Naive B cell (primary cell): Measurements from ENCODE around the gene PRM2. TPM values are rescaled to one million over a fixed set of nuclear protein-coding genes. Genes with fewer than 3 reads are reported as not detected.

Experiments used
- ATAC-seq, 2 donors: fragments of 150-1000 bp; cut with Tn5 transposase; 2 replicates each; pipeline ENCODE4 v1.10.0; 2021; ENCODE audit warnings: low read depth in 2 of 2, mild to moderate bottlenecking in 2 of 2, moderate library complexity in 2 of 2
- DNase-seq: peaks from one replicate; pipeline ENCODE4 v3.0.0; 2022
- H3K27ac Mint-ChIP-seq, 6 donors: one replicate each; pipeline ENCODE4 v1.8.0; 2020 to 2022; ENCODE audit warnings: mild to moderate bottlenecking in 6 of 6, mixed read lengths in 6 of 6, moderate library complexity in 5 of 6, inconsistent platforms in 2 of 6
- H3K27me3 Mint-ChIP-seq, 3 donors: one replicate each; pipeline ENCODE4 v1.8.0; 2021 to 2022; ENCODE audit warnings: mixed read lengths in 3 of 3, mild to moderate bottlenecking in 1 of 3
- H3K36me3 Mint-ChIP-seq, 2 donors: one replicate each; pipeline ENCODE4 v1.8.0; 2020 to 2022; ENCODE audit warnings: mixed read lengths in 2 of 2, inconsistent platforms in 1 of 2, mild to moderate bottlenecking in 1 of 2
- H3K4me1 Mint-ChIP-seq, 3 donors: one replicate each; pipeline ENCODE4 v1.8.0; 2020 to 2022; ENCODE audit warnings: mixed read lengths in 3 of 3, inconsistent platforms in 1 of 3, mild to moderate bottlenecking in 1 of 3, moderate library complexity in 1 of 3
- H3K4me3 Mint-ChIP-seq, 8 donors: one replicate each; pipeline ENCODE4 v1.8.0; 2020 to 2022; ENCODE audit warnings: mild to moderate bottlenecking in 8 of 8, mixed read lengths in 8 of 8, moderate library complexity in 8 of 8, inconsistent platforms in 2 of 8
- H3K9me3 Mint-ChIP-seq, 7 donors: one replicate each; pipeline ENCODE4 v1.8.0; 2020 to 2022; ENCODE audit warnings: mixed read lengths in 7 of 7, mild to moderate bottlenecking in 5 of 7, inconsistent platforms in 2 of 7, moderate library complexity in 1 of 7
- polyA plus RNA-seq, 6 donors: library from polyadenylated mRNA; unstranded; fragments of 300-500 nt; fragmentation: Illumina TruSeq; gene quantifications; one replicate each; pipeline ENCODE4 v1.2.3, GENCODE V29; 2021; ENCODE audit warnings: low read depth in 6 of 6

PRM2 gene
- polyA plus RNA-seq, 6 donors from 2014 or later = not detected

DNA sequence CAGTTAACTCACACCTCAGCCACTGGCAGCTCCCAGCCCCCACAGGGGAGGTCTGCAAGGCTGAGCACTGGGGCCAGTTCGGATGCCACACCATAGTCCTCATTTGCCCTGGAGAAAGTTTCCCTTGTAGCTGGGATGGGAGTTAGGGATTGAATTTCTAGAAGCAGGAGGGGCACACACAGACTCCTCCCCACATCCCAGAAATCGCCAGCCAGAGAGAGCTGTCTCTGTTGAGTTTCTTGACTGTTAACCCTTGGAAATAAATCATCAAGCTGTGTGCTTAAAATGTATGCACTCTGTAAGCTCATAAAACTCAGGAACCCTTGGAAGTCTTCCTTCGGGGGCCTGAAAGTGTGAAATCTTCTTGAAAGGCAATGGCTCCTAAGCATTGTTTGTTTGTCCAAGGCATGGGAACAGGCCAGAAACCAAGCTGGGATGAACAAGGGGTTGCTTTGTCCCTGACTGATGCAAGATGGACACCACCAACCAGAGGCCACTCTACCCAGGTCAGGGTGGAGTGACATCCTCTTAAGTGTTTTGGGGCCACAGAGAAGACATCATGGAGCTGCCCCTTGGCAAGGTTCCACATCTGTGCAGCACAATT lies 2.5 kb downstream of the PRM2 start:
- ATAC-seq = no peak
- Mint-ChIP-seq H3K36me3 (no peaks in the 10 kb centered on the region), H3K4me3 (no peak overlapping the region), H3K27me3 (peaks cover 0 to 8% (median 0%) of the 10 kb centered on the region in 3 donors), H3K9me3 (peaks cover 0 to 3% (median 0%) of the 10 kb centered on the region in 7 donors), H3K4me1 (peaks cover 4 to 11% (median 5%) of the 10 kb centered on the region in 3 donors), H3K27ac (peak overlapping the region in 1 of 6 donors; percentile 54)
- no peak for DNase-seq

DNA sequence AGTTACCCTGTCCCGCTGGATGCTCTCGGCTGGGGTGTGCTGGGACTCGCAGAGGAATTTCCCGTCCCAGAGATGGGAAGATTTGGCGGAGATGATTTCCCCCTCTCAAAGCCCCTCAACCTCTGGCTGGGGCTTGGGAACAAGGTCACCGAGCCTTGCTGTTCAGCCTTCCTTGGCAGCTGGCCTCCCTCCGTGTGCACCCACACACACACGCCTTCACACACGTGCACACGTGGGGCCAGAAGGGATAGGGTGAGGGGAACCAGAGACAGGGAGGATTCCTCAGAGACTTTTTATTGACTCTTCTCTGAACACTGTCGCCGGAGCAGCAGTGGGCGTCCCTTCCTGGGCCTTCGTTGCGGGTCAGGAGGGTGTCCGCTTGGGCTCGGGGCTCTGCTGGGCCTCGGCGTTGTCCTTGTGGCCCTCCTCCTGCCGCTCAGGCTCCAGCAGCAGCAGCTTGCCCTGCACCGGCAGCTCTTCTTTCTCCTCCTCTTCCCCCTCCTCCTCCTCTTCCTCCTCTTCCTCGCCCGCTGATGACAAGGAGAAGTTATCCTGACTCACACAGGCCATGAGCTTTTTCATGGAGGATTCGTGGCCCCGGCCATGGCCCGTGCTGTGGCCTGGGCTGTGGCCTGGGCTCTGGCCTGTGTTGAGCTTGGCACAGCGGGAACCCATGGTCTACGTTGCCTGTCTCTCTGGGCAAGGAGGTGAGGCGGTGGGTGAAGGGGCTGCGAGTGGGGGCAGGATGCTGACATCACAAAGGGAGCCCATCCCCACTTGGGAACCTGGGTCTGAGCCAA lies 3.2 kb downstream of the PRM2 start, which contains the start of gene PRM3:
Gene PRM3, minus strand, starts transcription at position 709 of the 800 bp plus-strand sequence. Its CDS starts 34 bp downstream, at position 675.
- Mint-ChIP-seq H3K27ac (peak within 1 kb of the TSS in 1 of 6 donors; percentile 54), H3K9me3 (peaks cover 0 to 4% (median 0%) of the 10 kb centered on the region in 7 donors), H3K27me3 (peaks cover 0 to 8% (median 0%) of the 10 kb centered on the region in 3 donors), H3K4me1 (peaks cover 0 to 5% (median 4%) of the 10 kb centered on the region in 3 donors), H3K36me3 (no peaks in the 10 kb centered on the region), H3K4me3 (no peak within 1 kb of the TSS)
- ATAC-seq (no peak), DNase-seq (no peak)

DNA sequence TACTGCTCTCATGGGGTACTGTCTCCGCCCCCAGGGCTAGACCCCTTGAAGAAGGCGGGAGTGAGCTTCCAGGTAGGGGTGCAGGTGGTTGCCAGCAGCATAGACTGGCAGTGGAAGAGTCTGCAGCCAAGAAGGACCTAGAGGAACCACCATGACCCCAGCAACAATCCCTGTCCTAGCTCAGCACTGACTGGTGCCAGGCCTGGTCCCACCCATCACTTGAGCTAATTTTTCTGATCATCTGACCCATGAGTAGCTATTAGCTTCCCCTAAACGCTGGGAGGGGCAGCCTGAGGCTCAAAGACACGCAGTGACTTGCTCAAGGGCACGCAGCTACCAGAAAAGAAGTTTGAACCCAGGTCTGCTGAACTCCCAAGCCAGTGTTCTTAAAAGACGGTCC lies 3.8 kb downstream of the PRM2 start:
- Mint-ChIP-seq H3K27me3 (peaks cover 0 to 8% (median 0%) of the 10 kb centered on the region in 3 donors), H3K4me1 (peaks cover 0 to 5% (median 2%) of the 10 kb centered on the region in 3 donors), H3K27ac (no peak overlapping the region), H3K36me3 (no peaks in the 10 kb centered on the region), H3K9me3 (peaks cover 0 to 4% (median 0%) of the 10 kb centered on the region in 7 donors), H3K4me3 (no peak overlapping the region)
- DNase-seq (no peak), ATAC-seq (no peak)

DNA sequence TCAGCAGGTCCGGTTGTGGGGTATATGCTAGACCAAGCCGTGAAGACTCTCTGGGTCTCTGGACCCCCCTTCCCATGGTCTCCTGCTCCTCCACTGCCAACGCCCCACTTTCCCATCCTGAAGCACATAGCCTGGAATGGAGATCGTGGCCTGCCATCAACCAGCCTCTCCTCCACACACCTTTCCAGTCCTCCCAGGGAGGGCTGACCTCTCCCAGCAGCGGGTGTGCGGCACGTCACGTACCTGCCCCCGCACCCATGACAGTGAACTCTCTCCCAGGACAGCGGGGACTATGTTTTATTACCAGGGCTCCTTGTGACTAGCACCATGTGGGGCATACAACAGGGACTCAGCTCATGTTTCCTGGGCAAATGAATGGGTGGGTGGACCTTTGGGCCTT lies 4.7 kb downstream of the PRM2 start:
- Mint-ChIP-seq H3K36me3 (no peaks in the 10 kb centered on the region), H3K9me3 (peaks cover 0 to 4% (median 0%) of the 10 kb centered on the region in 7 donors), H3K4me3 (no peak overlapping the region), H3K27me3 (peaks cover 0 to 2% (median 0%) of the 10 kb centered on the region in 3 donors), H3K27ac (no peak overlapping the region), H3K4me1 (peaks cover 0 to 5% (median 2%) of the 10 kb centered on the region in 3 donors)
- DNase-seq (no peak), ATAC-seq (no peak)

DNA sequence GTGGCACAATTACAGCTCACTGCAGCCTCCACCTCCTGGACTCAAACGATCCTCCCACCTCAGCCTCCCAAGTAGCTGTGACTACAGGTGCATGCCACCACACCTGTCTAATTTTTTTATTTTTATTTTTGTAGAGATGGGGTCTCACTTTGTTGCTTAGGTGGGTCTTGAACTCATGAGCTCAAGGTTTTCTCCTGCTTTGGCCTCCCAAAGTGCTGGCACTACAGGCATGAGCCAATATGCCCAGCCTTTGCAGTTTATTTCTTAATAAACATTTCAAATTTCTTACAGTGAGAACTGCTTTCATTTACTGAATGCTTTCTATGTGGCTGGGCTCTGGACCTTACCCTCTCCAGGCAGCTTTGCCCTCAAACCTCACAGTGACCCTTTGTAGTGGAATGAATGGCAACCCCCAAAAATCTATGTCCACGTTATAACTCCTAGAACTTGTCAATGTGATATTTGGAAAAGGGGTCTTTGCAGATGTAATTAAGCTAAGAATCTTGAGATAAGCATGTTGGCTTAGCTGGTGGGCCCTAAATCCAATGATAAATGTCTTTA lies 5.6 kb downstream of the PRM2 start:
- H3K4me3 Mint-ChIP-seq = no peak overlapping the region
- H3K9me3 Mint-ChIP-seq = peaks cover 0 to 4% (median 0%) of the 10 kb centered on the region in 7 donors
- DNase-seq (no peak), ATAC-seq (no peak)
- H3K27ac Mint-ChIP-seq = peak overlapping the region in 1 of 6 donors; percentile 3
- no peaks in the 10 kb centered on the region for H3K27me3 Mint-ChIP-seq
- H3K4me1 Mint-ChIP-seq = peaks cover 0 to 5% (median 2%) of the 10 kb centered on the region in 3 donors
- H3K36me3 Mint-ChIP-seq = no peaks in the 10 kb centered on the region

DNA sequence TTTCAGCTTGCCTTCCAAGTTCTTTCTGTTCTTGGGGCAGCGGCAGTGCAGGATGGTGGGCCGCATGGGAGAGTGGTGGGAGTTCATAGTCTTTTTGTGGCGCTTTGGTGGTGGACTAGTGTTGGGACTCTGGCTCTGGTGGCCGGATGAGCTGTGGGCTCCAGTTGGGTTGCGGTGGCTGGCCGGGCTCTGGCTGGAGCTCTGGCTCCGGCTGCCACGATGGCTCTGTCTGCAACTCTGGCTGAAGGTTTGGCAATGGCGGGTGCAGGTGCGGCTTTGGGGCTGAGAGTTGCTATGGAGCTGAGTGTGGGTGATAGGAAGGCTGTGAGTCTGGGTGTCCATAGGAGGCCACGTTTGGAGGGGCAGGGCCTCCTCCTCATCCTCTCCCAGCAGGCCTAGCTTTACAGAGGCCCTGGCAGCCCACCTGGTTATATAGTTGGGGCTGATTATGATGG lies 7.3 kb downstream of the PRM2 start, which contains the start of gene TNP2:
Gene TNP2, minus strand, starts transcription at position 405 of the 455 bp plus-strand sequence. Its CDS starts 63 bp downstream, at position 342.
- no peaks in the 10 kb centered on the region for H3K36me3 Mint-ChIP-seq
- no peak within 1 kb of the TSS for H3K4me3 Mint-ChIP-seq
- peaks cover 4 to 14% (median 12%) of the 10 kb centered on the region in 3 donors for H3K4me1 Mint-ChIP-seq
- DNase-seq (no peak), ATAC-seq (no peak)
- H3K27ac Mint-ChIP-seq = peak within 1 kb of the TSS in 2 of 6 donors; percentile 16 to 17
- no peaks in the 10 kb centered on the region for H3K27me3 Mint-ChIP-seq
- peaks cover 0 to 4% (median 0%) of the 10 kb centered on the region in 7 donors for H3K9me3 Mint-ChIP-seq

DNA sequence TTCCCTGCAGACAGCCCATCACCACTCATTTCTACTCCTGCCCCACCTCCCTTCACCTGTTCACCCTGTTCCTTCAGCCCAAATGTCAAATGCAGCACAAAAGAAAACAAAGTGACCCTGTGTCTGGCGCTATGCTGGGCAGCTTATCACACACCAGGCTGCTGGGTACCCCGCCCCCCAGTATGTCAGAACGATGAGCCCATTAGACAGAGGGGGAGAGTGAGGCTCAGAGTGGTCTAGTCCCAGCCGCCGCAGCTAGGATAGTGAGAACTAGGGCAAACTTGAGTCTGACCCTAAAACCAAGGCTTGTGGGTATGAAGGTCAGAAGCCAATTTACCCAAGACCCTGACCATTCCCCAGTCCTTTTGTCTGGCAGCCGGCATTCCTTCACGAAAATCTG lies 11.2 kb downstream of the PRM2 start:
- DNase-seq = no peak
- no peak for ATAC-seq
- Mint-ChIP-seq H3K4me1 (peaks cover 11 to 22% (median 21%) of the 10 kb centered on the region in 3 donors), H3K27me3 (no peaks in the 10 kb centered on the region), H3K4me3 (no peak overlapping the region), H3K9me3 (peaks cover 0 to 4% (median 0%) of the 10 kb centered on the region in 7 donors), H3K36me3 (no peaks in the 10 kb centered on the region), H3K27ac (no peak overlapping the region)

DNA sequence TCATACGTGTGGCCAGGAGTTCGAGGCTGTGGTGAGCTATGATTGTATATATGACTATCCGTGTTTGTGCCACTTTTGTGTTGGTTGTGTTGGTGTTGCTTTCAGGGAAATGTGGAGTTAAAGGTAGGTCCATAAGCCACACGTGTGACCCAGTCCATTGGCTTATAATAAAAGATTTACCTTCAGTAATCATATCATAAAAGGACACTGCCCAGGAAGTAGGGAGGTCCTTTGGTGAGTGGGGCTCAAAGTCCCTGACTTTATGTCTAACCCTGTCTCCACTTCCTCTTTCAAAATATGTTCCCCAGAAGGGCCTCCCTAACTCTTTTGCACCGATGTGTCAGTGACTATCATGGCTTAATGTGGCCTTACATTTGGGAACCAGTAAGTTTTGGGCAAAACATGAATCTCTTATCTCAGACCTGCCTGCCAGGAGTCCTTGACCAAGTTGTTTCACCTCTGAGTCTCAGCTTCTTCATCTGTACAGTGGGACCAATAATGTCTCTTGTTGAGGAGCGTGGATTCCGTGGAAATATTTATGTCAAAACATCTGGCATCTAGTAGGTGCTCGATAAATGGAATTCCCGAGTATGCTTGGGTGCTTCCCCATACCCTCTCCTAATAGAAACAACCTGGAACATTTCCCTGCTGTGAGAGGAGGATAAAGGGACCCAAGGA lies 12.0 kb downstream of the PRM2 start:
- Mint-ChIP-seq H3K27ac (peak overlapping the region in 3 of 6 donors; percentile 2 to 49 (median 34)), H3K4me1 (peaks cover 14 to 30% (median 19%) of the 10 kb centered on the region in 3 donors), H3K27me3 (no peaks in the 10 kb centered on the region), H3K9me3 (peaks cover 0 to 4% (median 0%) of the 10 kb centered on the region in 7 donors), H3K4me3 (peak overlapping the region in 1 of 8 donors; percentile 41), H3K36me3 (no peaks in the 10 kb centered on the region)
- ATAC-seq = peak in 1 of 2 donors; percentile 51
- no peak for DNase-seq

DNA sequence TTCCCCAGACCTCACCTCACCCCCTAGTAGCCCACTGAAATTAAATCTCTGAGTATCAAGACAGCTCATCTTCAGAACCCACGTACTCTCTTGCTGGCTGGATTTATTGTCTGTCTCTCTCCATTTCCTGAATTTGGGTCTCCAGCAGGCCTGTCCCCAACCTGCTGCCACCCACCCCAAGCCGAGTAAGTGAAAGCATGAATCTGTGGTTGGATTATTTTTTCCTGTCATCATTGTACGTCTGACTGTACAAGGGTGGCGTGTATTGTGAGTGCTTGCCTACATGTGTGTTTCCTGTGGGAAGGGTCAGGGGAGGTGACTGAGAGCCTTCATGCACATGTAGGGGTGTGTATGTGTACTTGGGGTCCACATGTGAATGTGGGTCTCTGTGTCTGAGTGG lies 12.5 kb downstream of the PRM2 start:
- H3K4me1 Mint-ChIP-seq = peaks cover 19 to 35% (median 20%) of the 10 kb centered on the region in 3 donors
- peak overlapping the region in 2 of 6 donors; percentile 4 to 49 for H3K27ac Mint-ChIP-seq

DNA sequence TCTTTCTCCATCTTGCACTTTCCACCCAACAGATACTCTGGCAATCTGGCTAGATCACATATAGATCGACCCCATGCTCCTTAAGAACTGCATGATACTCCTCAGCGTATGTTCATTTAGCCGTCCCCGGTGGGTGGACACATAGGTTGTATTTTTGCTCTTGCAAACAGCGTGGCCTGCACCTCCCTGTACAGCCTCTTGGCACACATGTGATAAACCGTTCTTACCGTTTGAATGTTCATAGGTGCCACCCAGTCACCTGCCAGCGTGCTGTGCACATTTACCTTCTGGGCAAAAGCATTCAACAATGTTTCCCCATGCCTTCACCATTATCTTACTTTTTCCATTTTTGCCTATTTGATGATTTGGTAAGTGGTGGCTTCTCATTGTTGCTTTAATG lies 13.4 kb downstream of the PRM2 start:
- Mint-ChIP-seq H3K4me1 (peaks cover 23 to 43% (median 27%) of the 10 kb centered on the region in 3 donors), H3K27ac (no peak overlapping the region), H3K4me3 (no peak overlapping the region), H3K9me3 (peaks cover 0 to 1% (median 0%) of the 10 kb centered on the region in 7 donors), H3K36me3 (no peaks in the 10 kb centered on the region), H3K27me3 (no peaks in the 10 kb centered on the region)
- ATAC-seq = no peak
- no peak for DNase-seq

More for the DNA sequence above, 12.5 kb downstream of the PRM2 start:
- Mint-ChIP-seq H3K9me3 (peaks cover 0 to 4% (median 0%) of the 10 kb centered on the region in 7 donors), H3K36me3 (no peaks in the 10 kb centered on the region), H3K27me3 (no peaks in the 10 kb centered on the region), H3K4me3 (peak overlapping the region in 1 of 8 donors; percentile 10)
- no peak for DNase-seq
- peak; percentile 34 to 57 for ATAC-seq

DNA sequence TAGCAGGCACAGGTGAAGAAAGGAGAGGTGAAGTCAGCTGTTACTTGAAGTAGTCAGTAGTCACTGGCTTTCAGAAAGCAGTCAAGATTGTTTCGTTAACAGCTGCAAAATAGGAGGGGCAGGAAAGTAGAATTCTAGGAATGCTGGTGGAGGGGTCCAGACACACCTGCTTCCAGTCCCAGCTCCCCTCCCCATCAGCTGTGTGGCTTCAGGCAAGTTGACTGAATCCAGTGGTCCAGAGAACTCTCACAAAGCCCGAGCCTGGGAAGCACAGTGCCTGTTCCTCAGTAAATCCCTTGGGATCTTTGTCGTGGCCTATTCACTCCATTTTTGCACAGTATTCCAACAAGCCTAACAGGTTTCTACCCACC lies 15.7 kb downstream of the PRM2 start:
- ATAC-seq = no peak
- DNase-seq = no peak
- peak overlapping the region in 1 of 8 donors; percentile 0 for H3K4me3 Mint-ChIP-seq
- peaks cover 35 to 58% (median 37%) of the 10 kb centered on the region in 3 donors for H3K4me1 Mint-ChIP-seq
- H3K27me3 Mint-ChIP-seq = no peaks in the 10 kb centered on the region
- peaks cover 0 to 1% (median 0%) of the 10 kb centered on the region in 7 donors for H3K9me3 Mint-ChIP-seq
- H3K27ac Mint-ChIP-seq = no peak overlapping the region
- H3K36me3 Mint-ChIP-seq = no peaks in the 10 kb centered on the region

DNA sequence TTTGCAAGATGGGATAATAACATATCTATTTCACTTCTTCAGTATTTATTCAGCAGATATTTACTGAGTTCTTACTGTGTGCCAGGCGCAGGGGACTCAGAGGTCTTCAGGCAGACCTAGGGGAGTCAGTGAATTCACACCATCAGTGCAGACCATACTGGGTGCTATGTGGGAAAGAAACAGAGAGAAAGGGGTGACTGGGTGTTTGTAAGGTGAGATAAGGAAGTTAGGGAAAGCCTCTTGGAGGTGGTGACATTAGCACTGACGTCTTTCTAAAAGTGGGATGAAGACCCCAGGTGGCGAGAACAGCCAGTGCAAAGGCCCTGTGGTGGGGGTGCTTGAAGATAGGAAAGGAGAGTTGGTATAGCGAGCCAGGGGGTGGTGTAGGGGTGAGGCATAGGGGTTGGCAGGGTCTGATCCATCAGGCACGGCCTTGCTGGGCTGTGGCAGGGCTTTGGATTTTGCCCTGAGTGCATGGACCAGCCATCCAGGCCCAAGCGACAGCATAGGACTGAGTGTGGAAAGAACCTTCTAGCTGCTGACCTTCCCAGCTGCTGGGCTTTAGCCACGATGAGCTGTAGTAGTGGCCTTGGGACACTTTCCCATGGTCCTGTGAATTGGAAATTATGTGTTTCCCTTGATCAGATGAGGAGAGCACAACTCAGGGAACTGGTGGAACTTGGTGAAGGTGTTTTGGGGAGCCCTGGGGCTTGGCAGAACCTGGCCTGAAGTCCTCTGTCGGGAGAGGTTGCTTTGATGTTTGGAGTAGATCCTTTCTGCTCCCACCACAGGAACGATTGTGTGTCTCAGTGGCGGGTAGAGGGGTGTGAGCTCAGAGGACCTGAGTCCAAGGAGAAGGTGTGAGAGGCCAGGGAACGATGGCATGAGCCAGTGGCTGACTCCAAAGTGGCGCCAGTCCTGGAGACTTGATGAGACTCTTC lies 16.4 kb downstream of the PRM2 start:
- H3K27me3 Mint-ChIP-seq = no peaks in the 10 kb centered on the region
- no peaks in the 10 kb centered on the region for H3K36me3 Mint-ChIP-seq
- peak overlapping the region in 4 of 8 donors; percentile 0 to 80 (median 66) for H3K4me3 Mint-ChIP-seq
- no peak for DNase-seq
- ATAC-seq = no peak
- H3K4me1 Mint-ChIP-seq = peaks cover 35 to 55% (median 37%) of the 10 kb centered on the region in 3 donors
- peaks cover 0 to 1% (median 0%) of the 10 kb centered on the region in 7 donors for H3K9me3 Mint-ChIP-seq
- peak overlapping the region in 3 of 6 donors; percentile 5 to 78 (median 76) for H3K27ac Mint-ChIP-seq
